Right atrium auricular region (tissue), 2 donors: Measurements from ENCODE around the gene PIPOX. TPM values are rescaled to one million over a fixed set of nuclear protein-coding genes. Genes with fewer than 3 reads are reported as not detected.

Experiments used
- DNase-seq: peaks from one replicate; pipeline ENCODE4 v3.0.0-alpha.2; 2019; ENCODE audit warnings: low spot score
- H3K27ac ChIP-seq, 2 donors: fragments of 200-600 bp; sonication (generic); 1 replicate in 1 of 2; 2 replicates in 1 of 2; pipeline ENCODE4 v1.5.1; 2016 to 2019
- H3K27me3 ChIP-seq, 2 donors: fragments of 200-600 bp; sonication (generic); one replicate each; pipeline versions ENCODE4 v1.5.1 to v1.6.0; 2017 to 2019
- H3K36me3 ChIP-seq: fragments of 200-600 bp; sonication (generic); one replicate; pipeline ENCODE4 v1.5.1; 2016
- H3K4me1 ChIP-seq, 2 donors: fragments of 200-600 bp; sonication (generic); one replicate each; pipeline versions ENCODE4 v1.5.1 to v1.6.0; 2017 to 2019
- H3K4me3 ChIP-seq, 2 donors: fragments of 200-600 bp; sonication (generic); 1 replicate in 1 of 2; 2 replicates in 1 of 2; pipeline ENCODE4 v1.5.1; 2017 to 2019; ENCODE audit warnings: mild to moderate bottlenecking in 1 of 2, moderate library complexity in 1 of 2
- H3K9me3 ChIP-seq, 2 donors: fragments of 200-600 bp; sonication (generic); one replicate each; pipeline ENCODE4 v1.5.1; 2019
- total RNA-seq, 2 donors: library from RNA; depleted of rRNA; stranded (reverse); fragments of >200 nt; gene quantifications; one replicate each; pipeline ENCODE4 v1.1.0, GENCODE V29; 2016
- TF ChIP-seq, protein P1 (sequence below), 2 donors: fragments of 200-600 bp; sonication (generic); IDR thresholded peaks; one replicate each; pipeline ENCODE4 v1.5.1; 2019; ENCODE audit warnings: antibody characterized with exemption in 2 of 2

Gene PIPOX
- total RNA-seq, 2 donors from 2014 or later: 0.37 to 0.79 TPM

DNA sequence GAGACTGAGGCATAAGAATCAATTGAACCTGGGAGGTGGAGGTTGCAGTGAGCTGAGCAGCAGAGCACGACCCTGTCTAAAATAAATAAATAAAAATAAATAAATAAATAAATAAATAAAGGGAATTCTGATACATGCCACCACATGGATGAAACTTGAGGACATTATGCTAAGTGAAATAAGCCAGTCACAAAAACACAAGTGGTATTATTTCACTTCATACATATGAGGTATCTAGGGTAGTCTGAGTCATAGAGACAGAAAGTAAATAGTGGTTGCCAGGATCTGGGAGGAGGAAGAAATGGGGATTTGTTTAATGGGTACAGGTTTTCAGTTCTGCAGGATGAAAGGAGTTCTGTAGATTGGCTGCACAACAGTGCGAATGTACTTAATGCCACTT is 16.3 kb downstream of the PIPOX start:
- no peak overlapping the region for H3K27ac ChIP-seq
- TF ChIP-seq, protein P1, sequence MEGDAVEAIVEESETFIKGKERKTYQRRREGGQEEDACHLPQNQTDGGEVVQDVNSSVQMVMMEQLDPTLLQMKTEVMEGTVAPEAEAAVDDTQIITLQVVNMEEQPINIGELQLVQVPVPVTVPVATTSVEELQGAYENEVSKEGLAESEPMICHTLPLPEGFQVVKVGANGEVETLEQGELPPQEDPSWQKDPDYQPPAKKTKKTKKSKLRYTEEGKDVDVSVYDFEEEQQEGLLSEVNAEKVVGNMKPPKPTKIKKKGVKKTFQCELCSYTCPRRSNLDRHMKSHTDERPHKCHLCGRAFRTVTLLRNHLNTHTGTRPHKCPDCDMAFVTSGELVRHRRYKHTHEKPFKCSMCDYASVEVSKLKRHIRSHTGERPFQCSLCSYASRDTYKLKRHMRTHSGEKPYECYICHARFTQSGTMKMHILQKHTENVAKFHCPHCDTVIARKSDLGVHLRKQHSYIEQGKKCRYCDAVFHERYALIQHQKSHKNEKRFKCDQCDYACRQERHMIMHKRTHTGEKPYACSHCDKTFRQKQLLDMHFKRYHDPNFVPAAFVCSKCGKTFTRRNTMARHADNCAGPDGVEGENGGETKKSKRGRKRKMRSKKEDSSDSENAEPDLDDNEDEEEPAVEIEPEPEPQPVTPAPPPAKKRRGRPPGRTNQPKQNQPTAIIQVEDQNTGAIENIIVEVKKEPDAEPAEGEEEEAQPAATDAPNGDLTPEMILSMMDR (IDR thresholded peaks at IDR 0.05): no peak

DNA sequence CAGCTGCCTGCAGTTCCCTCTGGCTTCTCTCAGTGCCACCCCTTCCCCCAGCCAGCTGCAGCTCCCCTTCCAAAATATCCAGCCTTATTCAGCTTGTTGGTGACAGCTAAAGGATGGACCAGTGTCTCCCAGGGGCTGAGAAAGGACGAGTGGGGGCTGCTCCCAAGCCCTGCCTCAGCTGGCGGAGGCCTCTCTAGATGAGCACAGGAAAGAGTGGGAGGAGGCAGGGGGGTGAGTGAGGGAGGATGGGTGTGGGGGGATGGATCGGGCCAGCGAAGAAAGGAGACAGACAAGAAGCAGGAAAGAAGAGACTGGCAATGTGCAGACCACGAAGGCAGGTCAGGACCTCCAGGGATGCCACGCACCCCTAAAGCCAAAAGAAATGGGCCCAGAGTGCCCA is 17.5 kb downstream of the PIPOX start:
- Histone ChIP-seq H3K4me3 (no peak overlapping the region), H3K36me3 (no peaks in the 10 kb centered on the region), H3K9me3 (no peaks in the 10 kb centered on the region), H3K27ac (no peak overlapping the region), H3K4me1 (peaks cover 0 to 15% of the 10 kb centered on the region in 2 donors), H3K27me3 (no peaks in the 10 kb centered on the region)
- TF ChIP-seq, protein P1 (IDR thresholded peaks at IDR 0.05): no peak
- no peak for DNase-seq

More for the DNA sequence above, 16.3 kb downstream of the PIPOX start:
- DNase-seq: no peak
- Histone ChIP-seq H3K9me3 (no peaks in the 10 kb centered on the region), H3K27me3 (no peaks in the 10 kb centered on the region), H3K4me1 (peaks cover 0 to 15% of the 10 kb centered on the region in 2 donors), H3K36me3 (no peaks in the 10 kb centered on the region), H3K4me3 (no peak overlapping the region)

DNA sequence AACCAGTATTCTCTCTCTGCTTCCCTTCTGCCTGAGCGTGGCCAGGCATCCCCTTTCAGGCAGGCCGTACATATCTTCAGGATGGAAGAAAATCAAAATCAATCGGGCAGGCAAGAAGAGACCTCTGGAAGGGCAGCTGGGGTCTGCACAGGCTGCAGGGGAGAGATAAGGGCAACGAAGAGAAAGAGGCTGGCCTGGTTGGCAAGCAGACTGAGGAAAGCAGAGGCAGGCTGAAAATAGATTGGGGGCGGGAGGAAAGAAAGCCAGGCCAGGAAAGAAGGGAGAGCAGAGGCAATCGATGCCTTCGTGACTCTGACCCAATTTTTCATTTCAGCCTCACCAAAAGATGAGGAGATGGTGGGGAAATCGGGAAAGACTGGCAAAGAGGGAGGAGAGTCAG is 18.1 kb downstream of the PIPOX start:
- Histone ChIP-seq H3K4me1 (peaks cover 0 to 15% of the 10 kb centered on the region in 2 donors), H3K9me3 (no peaks in the 10 kb centered on the region), H3K27ac (no peak overlapping the region), H3K27me3 (no peaks in the 10 kb centered on the region), H3K4me3 (no peak overlapping the region), H3K36me3 (no peaks in the 10 kb centered on the region)
- TF ChIP-seq, protein P1 (IDR thresholded peaks at IDR 0.05): no peak
- DNase-seq: no peak

DNA sequence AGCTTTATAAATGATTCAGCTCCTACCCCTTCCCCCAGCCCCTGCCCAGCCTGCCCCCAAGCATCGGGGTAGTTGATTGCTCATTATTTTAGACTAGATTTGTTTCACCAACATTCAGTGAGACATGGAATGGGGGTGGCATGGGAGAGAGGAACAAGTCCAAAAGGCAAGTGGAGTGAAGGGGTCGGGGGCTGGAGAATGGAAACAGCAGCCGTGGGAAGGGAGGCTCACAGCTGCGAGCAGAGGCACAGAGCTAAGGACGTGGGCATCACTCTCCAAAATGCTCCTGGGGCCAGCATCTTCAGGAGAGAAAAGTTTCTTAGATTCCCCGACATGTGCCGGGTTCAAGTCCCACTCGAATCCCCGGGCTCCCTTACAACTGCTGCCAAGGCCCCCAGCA is 19.3 kb downstream of the PIPOX start:
- no peaks in the 10 kb centered on the region for H3K9me3 ChIP-seq
- peaks cover 0 to 15% of the 10 kb centered on the region in 2 donors for H3K4me1 ChIP-seq
- no peak overlapping the region for H3K27ac ChIP-seq
- no peak for DNase-seq
- H3K27me3 ChIP-seq: no peaks in the 10 kb centered on the region
- H3K36me3 ChIP-seq: no peaks in the 10 kb centered on the region
- TF ChIP-seq, protein P1 (IDR thresholded peaks at IDR 0.05): no peak
- H3K4me3 ChIP-seq: no peak overlapping the region

DNA sequence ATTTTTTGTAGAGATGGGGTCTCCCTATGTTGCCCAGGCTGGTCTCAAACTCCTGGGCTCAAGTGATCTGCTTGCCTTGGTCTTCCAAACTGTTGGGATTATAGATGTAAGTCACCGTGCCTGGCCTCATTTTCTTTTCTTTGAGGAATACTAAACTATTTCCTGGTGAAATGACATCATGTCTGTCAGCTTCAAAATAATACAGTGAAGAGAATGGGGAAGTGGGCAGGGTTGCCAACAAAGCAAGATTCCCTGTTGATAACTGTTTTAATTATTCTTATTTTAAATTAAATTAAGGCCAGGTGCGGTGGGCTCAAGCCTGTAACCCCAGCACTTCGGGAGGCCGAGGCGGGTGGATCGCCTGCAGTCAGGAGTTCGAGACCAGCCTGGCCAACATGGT is 21.1 kb downstream of the PIPOX start:
- H3K9me3 ChIP-seq: no peaks in the 10 kb centered on the region
- H3K27ac ChIP-seq: no peak overlapping the region
- H3K27me3 ChIP-seq: no peaks in the 10 kb centered on the region
- no peaks in the 10 kb centered on the region for H3K36me3 ChIP-seq
- TF ChIP-seq, protein P1 (IDR thresholded peaks at IDR 0.05): no peak
- no peak for DNase-seq
- no peak overlapping the region for H3K4me3 ChIP-seq
- peaks cover 0 to 15% of the 10 kb centered on the region in 2 donors for H3K4me1 ChIP-seq

DNA sequence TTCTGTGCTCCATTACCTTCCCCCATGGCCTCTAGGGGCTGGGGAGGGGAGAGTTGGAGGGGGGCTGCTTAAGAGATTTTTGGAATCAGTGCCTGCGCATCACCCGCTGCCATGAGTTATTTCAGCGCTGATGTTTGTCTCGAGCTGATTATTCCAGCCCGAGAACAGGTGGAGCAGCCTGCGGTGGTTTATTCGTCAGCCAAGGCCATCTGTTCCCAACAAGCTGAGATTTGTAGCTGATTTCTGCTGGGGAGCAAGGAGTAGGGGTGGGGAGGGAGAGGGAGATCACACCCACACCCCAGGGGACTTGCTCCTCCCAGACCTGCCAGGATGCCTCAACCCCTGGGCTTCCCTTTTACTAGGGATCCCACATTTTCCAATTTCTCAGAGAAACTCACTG is 23.1 kb downstream of the PIPOX start:
- TF ChIP-seq, protein P1 (IDR thresholded peaks at IDR 0.05): no peak
- no peak for DNase-seq

More for the DNA sequence above, 23.1 kb downstream of the PIPOX start:
- Histone ChIP-seq H3K9me3 (no peaks in the 10 kb centered on the region), H3K4me1 (peaks cover 0 to 24% of the 10 kb centered on the region in 2 donors), H3K27ac (no peak overlapping the region), H3K27me3 (no peaks in the 10 kb centered on the region), H3K4me3 (no peak overlapping the region), H3K36me3 (no peaks in the 10 kb centered on the region)
